HG03135 (cell line): Measurements from ENCODE around the gene ZNF213.
A peak's percentile ranks its signal among the peaks of the same experiment; 100 is the strongest.

Experiments used
- ATAC-seq: cut with Tn5 transposase; IDR thresholded peaks from one replicate; pipeline ENCODE4 v1.9.1; 2021; ENCODE audit warnings: mild to moderate bottlenecking, moderate library complexity; ENCODE audit not compliant: unreplicated experiment

ZNF213 gene

DNA sequence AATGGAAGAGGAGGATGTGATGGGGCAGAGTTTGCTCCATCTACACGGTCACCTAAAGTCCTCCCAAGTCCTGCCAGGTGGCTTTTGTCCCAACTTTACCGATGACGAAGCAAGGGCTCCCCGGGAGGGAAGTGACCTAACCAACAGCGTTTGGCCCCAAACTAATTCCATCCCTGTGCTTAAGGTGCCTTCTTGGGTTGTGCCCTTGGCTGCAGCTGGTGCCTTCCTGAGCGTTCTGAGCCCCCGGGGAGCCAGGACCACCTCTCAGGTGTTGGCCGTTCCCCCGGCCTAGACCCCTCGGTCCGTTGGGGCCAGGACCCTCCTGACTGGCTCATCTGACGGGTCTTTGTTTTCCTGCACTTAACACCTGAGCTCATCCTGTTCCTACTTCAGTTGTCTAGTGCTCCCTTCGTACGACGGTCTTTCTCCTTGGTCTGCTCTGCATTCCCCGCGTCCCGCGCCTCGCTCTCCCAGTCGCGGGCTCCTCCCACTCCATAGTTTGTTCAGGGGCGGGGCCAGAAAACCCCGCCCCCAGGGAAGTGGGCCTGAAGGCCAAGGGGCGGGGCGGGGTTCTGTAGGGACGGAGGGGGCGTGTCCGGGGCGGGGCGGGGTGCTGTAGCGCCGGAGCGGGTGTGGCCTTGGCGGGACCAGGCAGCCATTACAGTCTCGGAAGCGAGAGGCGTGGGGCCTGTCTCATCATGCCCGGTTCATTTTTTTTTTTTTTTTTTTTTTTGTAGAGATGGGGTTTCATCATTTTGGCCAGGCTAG, 34.9 kb upstream of the ZNF213 start:
- ATAC-seq = peak; percentile 50

DNA sequence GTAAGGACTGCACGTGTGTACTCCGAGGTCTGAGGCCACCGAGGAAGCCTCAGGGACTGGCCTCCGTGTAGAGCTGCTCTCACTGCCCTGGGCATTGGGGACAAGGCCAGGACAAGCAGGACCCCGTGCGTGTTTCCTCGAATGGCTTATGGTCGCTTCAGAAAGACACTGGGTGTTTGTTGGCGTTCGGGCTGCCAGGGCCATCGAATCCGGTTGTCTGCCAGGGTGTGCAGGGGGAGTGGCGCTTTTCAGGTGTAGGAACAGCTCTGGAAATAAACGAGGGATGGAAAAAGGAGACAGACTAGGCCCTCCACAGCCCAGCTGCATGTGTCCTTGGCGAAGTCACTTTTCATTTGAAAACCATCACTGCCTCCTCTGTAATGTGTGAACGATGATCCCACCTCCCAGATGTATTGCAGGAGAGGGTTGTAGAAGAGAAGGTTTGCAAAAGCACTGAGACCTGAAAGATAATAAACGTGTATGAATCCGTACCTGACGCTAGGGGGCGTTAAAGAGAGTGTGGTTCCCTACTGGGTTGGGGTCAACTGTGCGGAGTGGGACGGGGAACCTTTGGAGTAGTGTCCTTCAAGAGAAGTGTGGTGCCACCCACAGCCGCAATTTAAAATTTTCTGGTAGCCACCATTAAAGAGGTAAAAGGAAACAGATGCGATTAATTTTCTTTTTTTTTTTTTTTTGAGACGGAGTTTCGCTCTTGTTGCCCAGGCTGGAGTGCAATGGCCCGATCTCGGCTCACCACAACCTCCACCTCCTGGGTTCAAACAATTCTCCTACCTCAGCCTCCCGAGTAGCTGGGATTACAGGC, 33.6 kb upstream of the ZNF213 start:
- ATAC-seq = no peak

DNA sequence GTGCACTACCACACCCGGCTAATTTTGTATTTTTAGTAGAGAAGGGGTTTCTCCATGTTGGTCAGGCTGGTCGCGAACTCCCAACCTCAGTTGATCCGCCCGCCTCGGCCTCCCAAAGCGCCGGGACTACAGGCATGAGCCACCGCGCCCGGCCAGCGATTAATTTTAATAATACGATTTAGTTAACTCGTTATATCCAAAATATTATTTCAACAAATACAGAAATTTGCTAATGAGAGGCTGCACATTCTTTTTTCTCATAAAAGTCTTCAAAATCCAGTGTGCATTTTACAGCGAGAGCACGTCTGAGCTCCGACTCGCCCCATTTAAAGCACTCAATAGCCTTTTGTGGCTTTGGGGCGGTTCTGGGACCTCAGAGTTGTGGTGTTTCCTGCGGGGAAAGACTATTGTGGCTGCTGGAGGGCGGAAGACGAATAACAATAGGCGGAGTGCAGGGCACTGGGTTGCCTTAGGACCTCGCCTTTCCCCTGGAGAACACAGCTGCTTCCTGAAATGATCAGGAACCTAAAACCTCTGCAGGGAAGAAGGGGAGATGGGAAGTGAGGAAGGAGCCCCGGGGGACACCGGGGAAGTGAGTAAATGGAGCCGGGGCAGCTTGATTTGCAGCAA, 32.9 kb upstream of the ZNF213 start:
- no peak for ATAC-seq

GRCh38 chr16:3106205-3106928, 28.5 kb upstream of the ZNF213 start:
- peak; percentile 84 for ATAC-seq

- ATAC-seq = no peak
Observed at GRCh38 chr16:3112058-3112880, 22.6 kb upstream of the ZNF213 start, which contains the start of gene ZNF205. Gene ZNF205, plus strand, starts transcription at chr16:3112586. Its CDS starts 845 bp downstream, at chr16:3113431.

DNA sequence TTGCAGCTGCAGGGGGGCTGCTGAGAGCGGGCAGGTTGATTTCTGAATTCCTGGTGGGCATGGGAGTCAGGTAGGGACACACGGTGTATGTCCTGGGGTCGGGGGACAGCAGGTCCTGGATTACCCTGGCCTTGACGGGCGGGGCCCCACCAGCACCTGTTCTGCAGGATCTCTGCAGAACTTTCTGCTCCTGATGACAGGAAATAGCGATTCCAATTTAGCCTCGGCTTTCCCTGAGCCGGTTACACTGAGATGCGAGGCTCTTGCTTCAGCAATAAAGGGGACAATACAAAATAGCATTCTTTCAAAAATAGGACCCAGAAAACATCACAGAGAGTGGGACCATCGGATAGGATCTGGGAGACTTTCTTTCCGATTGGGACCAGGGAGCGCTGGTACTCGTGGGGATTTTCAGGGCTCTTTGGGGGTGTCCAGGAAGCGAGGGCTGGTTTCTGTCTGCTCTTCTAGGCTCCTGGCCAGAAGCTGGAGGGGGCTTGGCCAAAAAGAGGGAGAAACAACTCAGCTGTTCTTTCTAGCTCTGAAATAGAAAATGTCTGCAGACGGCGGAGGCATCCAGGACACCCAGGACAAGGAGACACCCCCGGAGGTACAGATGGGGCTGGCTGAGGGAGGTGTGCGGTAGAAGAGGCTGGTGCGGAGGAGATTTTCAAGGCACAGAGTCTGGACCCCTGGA, 21.8 kb upstream of the ZNF213 start:
- no peak for ATAC-seq

- no peak for ATAC-seq
Observed at GRCh38 chr16:3113765-3114479, 20.9 kb upstream of the ZNF213 start.

GRCh38 chr16:3115003-3115402, 19.8 kb upstream of the ZNF213 start:
- no peak for ATAC-seq

DNA sequence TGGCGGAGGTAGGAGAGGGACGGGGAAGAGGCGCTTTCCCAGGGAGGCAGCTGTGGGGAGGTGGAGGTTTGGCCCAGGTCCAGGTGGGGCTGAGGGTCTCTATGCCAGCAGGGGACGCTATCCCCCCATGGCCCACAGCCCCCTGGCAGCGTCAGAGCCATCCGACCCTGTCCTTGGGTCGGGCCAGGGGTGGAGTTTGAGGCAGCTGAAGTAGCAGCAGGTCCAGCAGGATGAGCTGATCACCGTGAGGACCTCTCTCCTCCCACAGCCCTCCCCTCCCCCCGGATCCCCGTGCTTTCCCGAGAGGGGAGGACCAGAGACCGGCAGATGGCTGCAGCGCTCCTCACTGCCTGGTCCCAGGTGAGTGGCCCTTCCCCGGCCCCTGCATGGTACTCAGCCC, 19.3 kb upstream of the ZNF213 start:
- ATAC-seq = no peak

DNA sequence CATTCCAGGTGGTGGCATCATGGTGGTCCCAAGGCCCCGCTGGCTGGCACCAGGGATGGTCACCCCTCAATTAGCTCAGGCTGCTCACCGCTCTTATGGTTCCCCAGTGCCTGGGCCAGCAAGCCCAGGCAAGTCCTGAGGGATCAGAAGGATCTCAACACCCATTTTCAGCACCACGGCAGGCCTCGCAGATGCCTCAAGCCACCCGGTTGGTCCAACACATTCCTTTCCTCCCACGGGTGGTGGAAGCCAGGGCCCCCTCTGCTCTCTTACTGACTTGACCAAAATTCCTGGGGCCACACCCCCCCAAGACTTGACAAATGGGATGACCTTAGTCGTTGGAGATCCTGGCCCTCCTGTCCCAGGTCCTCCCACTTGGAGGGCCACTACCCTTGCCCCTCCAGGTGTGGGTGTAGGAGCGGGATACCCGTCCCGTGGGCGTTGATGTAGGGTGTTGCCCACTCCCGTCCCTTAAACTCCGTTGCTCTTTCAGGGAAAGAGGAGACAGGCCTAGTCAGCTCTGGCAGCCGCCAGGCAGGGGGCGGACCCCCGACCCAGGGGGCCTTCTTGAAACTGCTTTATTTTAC, 16.5 kb upstream of the ZNF213 start:
- ATAC-seq = no peak

DNA sequence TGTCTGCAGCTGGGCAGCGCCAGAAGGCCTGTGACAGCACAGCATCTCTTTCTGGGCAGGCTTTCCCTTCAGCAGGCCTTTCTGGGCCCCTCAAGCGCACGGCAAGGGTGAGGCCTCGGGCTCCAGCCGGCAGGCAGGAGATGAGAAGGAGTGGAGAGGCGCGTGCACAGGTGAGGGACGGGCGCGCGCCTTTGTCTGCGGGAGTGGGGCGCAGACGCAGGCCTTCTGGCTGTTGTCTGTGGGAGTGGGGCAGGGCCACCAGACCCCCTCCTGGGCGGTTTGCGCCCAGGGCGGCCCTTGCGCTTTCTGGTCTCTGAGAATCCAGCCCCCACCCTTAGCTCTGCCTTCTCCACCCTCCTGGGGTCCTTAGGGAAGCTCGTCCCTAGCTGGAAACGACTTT, 16.0 kb upstream of the ZNF213 start:
- ATAC-seq = no peak

GRCh38 chr16:3119286-3119685, 15.5 kb upstream of the ZNF213 start:
- ATAC-seq = no peak

- no peak for ATAC-seq
Observed at GRCh38 chr16:3119701-3120408, 15.0 kb upstream of the ZNF213 start.

GRCh38 chr16:3120435-3120834, 14.4 kb upstream of the ZNF213 start:
- ATAC-seq = no peak

DNA sequence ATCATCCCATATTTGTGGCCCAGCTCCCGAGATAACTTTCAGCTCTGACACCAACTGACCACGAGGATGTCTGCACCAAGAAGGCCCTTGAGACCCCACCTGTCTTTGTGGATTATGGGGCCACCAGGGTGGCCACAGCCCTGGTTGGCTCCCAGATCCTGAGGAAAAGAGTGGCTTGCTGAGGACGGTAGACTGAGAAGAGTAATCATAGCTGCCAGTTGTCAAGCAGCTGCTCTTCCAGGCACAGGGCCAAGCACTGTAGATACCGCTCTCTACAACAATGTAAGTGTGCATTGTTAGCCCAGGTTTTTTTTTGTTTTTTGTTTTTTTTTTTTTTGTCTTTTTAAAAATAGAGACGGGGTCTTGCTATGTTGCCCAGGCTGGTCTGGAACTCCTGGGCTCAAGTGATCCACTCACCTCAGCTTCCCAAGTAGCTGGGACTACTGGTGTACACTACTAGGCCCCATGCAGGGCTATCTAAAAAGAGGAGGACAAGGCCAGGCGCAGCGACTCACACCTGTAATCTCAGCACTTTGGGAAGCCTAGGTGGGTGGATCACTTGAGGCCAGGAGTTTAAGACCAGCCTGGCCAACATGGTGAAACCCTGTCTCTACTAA, 12.9 kb upstream of the ZNF213 start:
- ATAC-seq = no peak

GRCh38 chr16:3122926-3123570, 11.8 kb upstream of the ZNF213 start:
- ATAC-seq = no peak
